Liver (tissue), 3 donors: ENCODE data around the gene GCNT2.

ENCODE experiments used
- EGR1 ChIP-seq, 2 donors: IDR thresholded peaks; 2 replicates each; pipeline ENCODE4 v1.6.1; 2016 to 2018; ENCODE audit warnings: antibody characterized with exemption in 2 of 2, low read depth in 2 of 2
- FOXA1 ChIP-seq: IDR thresholded peaks from 2 replicates; pipeline ENCODE4 v1.6.1; 2016; ENCODE audit warnings: antibody characterized with exemption
- HNF4G ChIP-seq: IDR thresholded peaks from 2 replicates; pipeline ENCODE4 v1.6.1; 2016; ENCODE audit warnings: antibody characterized with exemption
- TAF1 ChIP-seq: conservative IDR thresholded peaks from 2 replicates; pipeline ENCODE4 v1.6.1; 2016; ENCODE audit warnings: antibody characterized with exemption, mild to moderate bottlenecking
- YY1 ChIP-seq: IDR thresholded peaks from 2 replicates; pipeline ENCODE4 v1.6.1; 2016; ENCODE audit warnings: antibody characterized with exemption, mild to moderate bottlenecking
- TF ChIP-seq, protein P1 (sequence below): IDR thresholded peaks from 2 replicates; pipeline ENCODE4 v1.6.1; 2016; ENCODE audit warnings: antibody characterized with exemption, mild to moderate bottlenecking
- TF ChIP-seq, protein P2 (sequence below): fragments of 150-350 bp; IDR thresholded peaks from 2 replicates; pipeline ENCODE4 v1.5.1; 2017; ENCODE audit warnings: improper control_type of control experiment, low read depth, low read length; ENCODE audit not compliant: missing input control
- TF ChIP-seq, protein P3 (sequence below): IDR thresholded peaks from 2 replicates; pipeline ENCODE4 v1.6.1; 2016; ENCODE audit warnings: antibody characterized with exemption
- TF ChIP-seq, protein P4 (sequence below): IDR thresholded peaks from 2 replicates; pipeline ENCODE4 v1.6.1; 2016; ENCODE audit warnings: antibody characterized with exemption
- donor health status: healthy.
- donor health status: healthy.

DNA sequence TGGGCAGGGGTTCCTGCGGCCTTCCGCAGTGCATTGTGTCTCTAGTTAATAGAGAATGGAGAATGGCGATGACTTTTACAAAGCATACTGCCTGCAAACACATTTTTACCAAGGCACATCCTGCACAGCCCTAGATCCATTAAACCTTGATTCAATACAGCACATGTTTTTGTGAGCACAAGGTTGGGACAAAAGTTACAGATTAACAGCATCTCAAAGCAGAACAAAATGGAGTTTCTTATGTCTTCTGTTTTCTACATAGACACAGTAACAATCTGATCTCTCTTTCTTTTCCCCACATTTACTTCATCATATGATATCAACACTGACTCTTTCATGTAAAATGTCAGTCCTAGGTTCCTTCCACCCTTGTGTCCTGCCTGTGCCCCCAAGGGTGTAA, 63.5 kb downstream of the GCNT2 start:
- TF ChIP-seq, protein P1, sequence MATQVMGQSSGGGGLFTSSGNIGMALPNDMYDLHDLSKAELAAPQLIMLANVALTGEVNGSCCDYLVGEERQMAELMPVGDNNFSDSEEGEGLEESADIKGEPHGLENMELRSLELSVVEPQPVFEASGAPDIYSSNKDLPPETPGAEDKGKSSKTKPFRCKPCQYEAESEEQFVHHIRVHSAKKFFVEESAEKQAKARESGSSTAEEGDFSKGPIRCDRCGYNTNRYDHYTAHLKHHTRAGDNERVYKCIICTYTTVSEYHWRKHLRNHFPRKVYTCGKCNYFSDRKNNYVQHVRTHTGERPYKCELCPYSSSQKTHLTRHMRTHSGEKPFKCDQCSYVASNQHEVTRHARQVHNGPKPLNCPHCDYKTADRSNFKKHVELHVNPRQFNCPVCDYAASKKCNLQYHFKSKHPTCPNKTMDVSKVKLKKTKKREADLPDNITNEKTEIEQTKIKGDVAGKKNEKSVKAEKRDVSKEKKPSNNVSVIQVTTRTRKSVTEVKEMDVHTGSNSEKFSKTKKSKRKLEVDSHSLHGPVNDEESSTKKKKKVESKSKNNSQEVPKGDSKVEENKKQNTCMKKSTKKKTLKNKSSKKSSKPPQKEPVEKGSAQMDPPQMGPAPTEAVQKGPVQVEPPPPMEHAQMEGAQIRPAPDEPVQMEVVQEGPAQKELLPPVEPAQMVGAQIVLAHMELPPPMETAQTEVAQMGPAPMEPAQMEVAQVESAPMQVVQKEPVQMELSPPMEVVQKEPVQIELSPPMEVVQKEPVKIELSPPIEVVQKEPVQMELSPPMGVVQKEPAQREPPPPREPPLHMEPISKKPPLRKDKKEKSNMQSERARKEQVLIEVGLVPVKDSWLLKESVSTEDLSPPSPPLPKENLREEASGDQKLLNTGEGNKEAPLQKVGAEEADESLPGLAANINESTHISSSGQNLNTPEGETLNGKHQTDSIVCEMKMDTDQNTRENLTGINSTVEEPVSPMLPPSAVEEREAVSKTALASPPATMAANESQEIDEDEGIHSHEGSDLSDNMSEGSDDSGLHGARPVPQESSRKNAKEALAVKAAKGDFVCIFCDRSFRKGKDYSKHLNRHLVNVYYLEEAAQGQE, result no peak
- TF ChIP-seq, protein P2, sequence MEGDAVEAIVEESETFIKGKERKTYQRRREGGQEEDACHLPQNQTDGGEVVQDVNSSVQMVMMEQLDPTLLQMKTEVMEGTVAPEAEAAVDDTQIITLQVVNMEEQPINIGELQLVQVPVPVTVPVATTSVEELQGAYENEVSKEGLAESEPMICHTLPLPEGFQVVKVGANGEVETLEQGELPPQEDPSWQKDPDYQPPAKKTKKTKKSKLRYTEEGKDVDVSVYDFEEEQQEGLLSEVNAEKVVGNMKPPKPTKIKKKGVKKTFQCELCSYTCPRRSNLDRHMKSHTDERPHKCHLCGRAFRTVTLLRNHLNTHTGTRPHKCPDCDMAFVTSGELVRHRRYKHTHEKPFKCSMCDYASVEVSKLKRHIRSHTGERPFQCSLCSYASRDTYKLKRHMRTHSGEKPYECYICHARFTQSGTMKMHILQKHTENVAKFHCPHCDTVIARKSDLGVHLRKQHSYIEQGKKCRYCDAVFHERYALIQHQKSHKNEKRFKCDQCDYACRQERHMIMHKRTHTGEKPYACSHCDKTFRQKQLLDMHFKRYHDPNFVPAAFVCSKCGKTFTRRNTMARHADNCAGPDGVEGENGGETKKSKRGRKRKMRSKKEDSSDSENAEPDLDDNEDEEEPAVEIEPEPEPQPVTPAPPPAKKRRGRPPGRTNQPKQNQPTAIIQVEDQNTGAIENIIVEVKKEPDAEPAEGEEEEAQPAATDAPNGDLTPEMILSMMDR, result no peak
- TF ChIP-seq HNF4G, result no peak
- TF ChIP-seq, protein P3, sequence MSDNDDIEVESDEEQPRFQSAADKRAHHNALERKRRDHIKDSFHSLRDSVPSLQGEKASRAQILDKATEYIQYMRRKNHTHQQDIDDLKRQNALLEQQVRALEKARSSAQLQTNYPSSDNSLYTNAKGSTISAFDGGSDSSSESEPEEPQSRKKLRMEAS, result no peak
- TF ChIP-seq EGR1 (IDR thresholded peaks at IDR 0.05; ENCODE audit: low read depth in 2 of 2), result no peak
- TF ChIP-seq FOXA1, result no peak
- peak; percentile 15 for TF ChIP-seq YY1
- TF ChIP-seq, protein P4, sequence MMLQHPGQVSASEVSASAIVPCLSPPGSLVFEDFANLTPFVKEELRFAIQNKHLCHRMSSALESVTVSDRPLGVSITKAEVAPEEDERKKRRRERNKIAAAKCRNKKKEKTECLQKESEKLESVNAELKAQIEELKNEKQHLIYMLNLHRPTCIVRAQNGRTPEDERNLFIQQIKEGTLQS, result no peak
- TF ChIP-seq TAF1, result no peak
